Activated CD4-positive, CD25-positive, alpha-beta regulatory T cell treated with anti-CD3 and anti-CD28 coated beads, Interleukin-2, amount 50 U/mL, for 24 hours (primary cell): ENCODE data around the gene RAB34.

ENCODE experiments used
- ATAC-seq, 2 donors: fragments of 150-1000 bp; cut with Tn5 transposase; one replicate each; pipeline ENCODE4 v1.10.0; 2021; ENCODE audit warnings: mild to moderate bottlenecking in 1 of 2, moderate library complexity in 1 of 2

The RAB34 gene

DNA sequence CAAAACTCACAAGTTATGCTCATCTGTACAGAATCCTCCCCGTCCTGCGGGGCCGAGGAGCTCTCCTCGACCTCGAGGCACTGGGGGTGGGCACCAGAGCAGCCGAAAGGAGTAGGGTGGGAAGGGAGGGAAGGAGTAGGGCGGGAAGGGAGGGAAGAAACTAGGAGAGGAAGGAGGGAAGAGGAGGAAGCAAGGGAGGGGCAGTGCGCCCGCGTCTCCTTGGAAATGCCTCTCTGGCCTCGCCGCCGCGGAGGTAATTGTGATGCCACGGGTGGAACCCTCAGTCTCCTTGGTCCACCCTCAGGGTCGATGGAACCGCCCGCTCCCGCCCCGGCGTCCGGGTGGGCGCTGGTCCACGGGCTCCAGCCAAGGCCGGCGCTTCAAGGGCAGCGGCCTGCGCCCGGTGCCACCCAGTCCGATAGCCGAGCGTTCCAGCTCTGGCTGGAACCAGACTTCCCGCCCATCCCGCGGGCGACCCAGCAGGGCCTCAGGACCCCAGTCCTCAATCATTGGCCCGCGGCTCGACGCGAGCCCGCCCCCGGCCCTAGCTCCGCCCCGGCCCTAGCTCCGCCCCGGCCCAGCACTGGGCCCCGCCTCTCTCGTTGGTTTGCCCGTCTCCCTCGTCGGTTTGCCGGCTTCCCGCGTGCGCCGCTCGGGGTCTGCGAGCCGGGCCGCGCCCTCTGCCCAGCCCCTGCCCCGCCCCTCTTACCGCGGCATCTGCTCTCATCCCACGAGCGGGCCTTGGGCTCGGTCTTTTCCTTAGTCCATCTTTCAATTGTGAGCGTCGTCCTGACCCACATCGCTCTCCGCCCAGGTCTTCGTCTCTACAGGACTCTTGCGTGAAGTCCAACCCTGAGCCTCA, 6.6 kb downstream of the RAB34 start:
- peak; percentile 89 to 93 for ATAC-seq

DNA sequence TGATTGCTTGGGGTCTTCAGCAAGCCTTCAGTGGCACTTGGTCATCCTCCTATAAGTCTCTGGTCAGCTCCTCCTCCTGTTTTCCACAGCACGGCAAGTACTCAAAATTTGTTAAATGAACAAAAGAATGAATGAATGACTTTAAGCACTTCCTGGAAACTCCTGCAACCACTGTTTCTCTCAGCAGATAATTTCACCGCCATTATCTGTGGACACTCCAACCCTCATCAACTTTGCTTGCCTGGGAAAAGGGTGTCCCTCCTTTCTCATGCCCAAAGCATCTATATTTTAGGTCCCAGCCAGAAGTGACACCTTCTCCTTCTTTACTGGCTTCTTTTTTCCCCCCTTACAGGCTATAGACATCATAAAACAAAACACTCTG, 10.3 kb downstream of the RAB34 start:
- no peak for ATAC-seq

DNA sequence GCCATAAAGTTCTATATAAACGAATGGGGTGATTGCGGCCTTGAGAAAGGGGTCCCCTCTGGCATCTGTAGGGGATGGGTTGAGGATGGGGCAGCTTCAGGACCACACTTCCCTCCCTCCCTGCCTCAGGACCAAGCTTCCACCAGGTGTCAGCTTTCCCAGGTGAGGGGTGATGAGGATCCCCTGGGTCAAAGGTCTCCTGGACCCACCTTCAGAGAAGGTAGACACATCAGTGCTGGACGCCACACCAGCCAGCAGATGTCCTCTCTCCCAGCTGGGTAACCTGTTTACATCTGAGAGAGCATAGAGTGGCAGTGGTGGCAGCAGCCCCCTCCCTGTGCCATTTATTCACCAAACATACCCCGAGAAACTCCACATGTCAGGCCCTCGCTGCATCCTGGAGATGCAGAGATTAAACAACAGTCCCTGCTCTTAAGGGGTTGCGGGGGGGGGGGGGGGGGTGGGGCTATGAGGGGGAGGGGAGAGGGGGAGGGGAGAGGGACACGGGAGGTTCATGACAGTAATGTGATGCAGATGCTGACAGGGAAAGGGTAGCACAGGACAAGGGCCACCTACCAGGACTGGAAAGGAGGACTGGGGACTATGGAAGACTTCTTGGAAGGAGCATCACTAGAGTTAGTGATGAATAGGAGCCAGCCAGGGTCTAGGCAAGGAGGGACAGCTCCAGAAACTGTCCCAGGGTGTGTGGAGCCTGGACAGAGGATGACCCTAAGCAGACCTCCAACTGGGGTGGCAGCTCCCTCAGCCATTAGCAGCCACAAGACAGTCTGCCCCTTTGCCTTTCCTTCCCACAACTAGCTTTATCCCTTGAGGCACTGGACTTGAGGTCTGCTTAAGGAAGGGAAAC, 11.0 kb downstream of the RAB34 start:
- no peak for ATAC-seq

DNA sequence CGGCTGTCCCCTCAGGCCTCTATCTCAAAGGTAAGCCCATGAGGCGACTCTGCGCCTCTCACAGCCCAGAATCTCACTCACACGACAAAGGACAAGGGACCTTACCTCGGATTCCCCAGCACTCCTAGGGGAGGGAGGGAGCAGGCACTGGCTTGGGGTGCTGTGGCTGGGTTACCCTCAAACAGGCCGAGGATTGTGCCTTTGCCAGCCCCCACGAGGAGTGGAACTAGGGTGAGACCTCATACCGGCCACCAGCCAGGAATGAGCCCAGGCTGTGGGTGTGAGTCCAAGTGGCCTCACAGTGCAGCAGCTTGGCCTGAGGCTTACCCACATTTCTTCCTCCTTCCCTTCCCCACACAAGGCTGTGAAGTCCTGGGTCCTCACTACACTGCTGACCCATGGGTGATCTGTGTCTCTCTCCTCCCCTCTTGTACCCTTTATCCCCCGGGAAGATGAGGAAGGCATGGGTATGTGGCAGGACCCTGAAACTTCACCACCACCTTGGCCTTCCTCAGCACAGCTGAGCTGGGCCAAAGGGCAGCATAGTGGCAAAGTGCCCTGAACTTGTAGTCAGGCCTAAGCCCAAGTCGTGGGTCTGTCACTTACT, 11.8 kb downstream of the RAB34 start:
- ATAC-seq = no peak

DNA sequence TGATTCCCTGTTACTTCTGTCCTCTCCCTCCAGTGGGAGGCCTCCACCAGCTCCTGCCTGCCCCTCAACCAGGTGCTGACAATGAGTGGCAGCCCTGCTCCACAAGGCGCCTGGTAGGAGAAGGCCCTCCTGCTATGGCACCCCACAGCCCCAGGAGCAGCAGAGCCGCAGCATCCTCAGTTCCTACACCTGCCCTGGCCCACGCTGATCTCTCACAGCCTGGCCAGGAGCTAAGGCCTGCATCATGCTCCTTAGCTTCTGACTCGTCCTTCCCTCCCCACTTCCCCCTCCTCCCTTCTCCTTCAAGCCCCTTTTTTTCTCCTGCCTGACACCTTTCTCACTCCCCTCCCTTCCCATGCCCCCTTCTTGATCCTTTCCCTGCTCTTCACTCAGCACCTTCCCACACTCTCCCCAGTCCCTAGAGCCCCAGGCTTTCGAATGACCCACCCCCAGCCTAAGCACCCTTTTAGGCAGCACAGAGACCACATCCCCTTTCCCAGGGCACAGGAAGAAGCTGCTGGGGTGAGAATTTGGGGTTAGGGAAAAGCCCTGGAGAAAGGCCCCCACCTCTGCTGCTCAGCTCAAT, 12.5 kb downstream of the RAB34 start:
- no peak for ATAC-seq

DNA sequence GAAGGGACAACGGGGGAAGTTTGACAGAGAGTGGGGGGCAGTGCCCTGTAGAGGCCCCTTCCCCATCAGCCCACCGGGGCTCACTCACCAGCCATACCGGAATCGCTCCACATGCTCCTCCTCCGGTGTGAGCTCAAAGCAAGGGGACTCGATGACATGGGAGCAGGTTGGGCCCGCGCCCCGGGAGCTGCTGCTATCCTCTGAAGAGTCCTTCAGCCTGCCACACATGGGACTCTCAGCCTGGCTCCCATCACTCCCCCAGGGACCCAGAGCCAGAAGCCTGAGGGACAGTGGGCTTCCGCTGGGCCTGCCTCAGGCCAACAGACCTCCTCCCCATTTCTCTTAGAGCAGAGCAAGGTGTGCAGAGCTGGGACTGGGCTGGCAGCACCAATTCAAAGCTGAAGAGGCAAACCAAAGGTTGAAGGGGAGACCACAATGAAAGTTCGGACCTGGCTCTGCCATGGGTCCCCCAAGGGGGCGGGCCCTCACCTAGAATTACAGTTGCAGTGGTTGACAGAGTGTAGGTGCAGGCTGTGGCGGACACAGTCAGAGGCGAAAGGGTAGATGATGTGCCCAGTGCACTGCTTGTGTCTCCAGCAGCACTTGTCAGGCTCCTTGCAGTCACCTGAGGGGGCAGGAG, 13.3 kb downstream of the RAB34 start:
- no peak for ATAC-seq

DNA sequence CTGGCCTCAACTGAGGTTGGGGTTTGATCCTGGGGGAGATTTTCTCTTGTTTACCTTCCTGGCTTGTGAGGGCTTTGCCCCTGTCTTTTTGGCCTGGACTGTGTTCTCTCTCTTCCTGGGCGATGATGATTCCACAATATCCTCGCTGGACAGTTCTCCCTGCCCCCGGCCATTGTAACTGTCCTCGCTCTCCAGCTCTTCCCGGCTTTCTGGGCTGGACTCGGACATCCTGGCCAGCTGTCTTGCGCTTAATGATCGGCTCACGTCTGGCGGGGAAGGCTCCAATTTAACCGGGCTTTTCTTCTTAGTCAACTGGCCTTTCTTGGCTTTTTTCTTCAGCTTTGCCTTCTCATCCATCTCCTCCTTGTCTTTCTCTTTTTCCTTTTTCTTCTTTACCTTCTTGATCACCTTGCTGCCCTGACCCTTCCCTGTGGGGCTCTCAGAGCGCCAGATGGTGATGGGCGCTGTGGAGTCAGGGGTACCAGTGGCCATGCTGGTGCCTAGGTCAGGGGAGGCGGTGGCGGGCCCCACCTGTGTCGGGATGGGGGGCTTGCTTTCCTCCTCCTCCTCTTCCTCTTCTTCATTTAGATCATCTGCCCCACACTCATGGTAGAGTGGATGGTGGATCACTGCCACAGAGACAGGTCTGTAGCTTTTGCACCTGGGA, 14.0 kb downstream of the RAB34 start:
- no peak for ATAC-seq

DNA sequence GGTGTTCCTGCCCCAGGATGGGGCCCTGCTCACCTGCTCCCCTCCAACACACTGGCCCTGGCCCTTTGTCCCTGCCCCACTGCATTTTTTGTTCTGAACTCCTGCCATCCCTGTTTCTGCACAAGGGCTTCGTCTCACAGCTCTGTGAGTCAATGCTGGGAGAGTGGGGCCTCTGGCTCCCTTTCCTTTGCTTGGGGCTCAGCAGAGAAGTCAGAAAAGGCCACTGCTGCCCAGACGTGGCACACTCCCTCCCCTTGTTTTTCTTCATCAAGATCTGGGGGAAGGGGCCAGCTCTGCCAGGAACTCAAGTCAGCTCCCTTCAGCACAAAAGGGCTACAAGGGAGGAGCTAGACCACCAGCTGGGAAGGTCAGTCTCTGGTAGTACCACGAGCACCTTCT, 14.9 kb downstream of the RAB34 start:
- ATAC-seq = no peak

DNA sequence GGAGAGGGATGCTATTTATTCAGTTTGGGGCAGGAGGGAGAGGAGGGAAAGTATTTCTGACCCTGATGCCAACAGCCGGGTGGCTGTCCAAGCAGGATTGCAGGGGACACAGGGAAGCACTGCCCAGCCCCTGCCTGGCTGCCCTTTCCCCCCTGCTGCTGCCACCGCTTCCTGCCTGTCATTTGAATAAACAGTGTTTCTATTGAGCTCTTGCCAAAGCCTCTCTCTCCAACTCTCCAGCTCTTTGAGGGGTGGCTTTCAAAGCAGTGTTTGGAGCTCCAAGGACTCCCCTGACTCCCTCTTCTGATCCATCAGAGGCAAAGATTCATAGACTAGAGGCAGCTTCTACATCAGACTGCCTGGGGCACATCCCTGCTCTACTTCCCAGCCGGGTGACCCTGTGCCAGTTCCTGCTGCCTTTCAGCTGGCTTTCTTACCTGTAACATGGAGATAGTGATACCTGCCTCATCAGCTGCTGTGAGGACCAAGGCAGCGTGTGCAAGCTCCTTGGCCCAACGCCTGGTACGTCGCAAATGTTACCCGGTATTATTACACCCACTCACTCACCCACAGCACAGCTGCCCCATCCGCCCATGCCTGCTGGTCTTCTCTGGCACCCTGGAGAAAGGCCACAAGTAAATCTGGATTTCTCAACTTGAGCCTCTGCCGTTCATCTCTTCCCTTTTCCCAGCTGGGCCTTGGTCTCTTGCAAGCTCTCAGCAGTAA, 15.5 kb downstream of the RAB34 start:
- no peak for ATAC-seq

DNA sequence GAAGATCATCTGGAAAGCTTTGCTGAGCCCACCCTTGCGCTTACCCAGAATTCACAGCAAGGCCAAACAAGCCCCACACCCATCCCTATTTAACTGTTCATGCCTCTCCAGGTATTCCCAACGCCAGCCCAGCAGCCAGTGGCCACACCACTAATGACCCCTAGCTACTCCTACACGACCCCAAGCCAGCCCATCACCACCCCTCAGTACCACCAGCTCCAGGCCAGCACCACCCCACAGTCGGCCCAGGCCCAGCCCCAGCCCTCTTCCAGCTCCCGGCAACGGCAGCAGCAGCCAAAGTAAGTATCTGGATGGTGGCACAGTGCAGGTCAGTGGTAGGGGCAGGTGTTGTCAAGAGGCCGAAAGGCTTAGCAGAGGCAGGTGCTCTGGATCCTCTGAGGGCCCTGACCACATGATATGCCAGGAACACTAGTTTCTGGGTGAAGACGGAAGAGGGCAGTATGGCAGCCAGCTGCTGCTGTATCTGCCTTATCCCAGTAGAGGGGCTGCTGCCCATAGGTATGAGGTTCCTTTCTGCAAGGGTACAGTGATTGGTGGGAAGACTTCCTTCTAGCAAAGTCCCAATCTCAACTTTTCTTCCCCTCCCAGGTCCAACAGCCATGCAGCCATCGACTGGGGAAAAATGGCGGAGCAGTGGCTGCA, 16.7 kb downstream of the RAB34 start:
- no peak for ATAC-seq

DNA sequence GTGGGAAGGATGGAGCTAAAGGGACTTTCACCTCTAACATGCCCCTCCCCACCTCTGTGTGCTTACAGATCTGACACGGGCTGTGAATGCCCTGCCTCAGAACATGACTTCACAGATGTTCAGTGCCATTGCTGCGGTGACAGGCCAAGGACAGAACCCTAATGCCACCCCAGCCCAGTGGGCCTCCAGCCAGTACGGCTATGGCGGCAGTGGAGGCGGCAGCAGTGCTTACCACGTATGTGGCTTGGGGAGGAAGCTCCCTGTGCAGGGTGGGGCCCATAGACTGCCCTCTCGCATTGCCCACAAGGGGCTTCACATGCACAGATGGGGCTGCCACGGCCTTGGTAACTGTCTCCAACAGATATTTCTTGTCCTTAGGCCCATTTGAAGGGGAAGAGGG, 17.4 kb downstream of the RAB34 start:
- ATAC-seq = no peak

DNA sequence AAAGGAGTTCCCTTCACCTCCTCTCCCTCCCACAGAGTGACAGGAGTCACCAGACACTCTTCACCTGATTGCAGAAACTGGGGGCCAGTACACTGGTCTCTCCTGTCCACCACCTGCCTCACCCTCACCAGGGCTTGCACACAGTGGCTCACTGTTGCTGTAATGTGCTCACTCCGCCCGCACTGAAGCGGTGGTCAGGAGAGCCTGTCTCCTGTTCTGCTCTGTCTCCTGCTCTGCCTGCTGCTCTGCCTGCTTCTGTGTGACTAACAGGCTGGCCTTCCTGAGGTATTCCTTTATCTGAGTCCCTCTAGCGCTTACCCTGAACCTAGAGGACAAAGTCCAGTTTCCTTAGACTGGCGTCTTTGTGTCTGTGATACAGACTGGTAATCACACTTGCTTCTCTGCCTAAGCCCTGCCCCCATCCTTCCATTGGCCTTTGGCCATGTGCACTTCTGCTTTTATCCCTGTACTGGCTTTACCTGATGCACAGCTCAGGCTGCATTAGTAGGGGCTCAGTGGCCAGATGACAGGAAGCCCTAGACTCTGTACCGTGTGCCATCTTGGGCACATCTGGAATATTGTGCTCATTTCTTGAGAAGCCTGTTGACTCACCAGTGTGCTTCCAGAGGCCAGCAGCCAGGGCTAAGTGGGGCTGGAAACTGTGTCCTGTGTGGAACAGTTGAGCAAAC, 19.3 kb downstream of the RAB34 start:
- no peak for ATAC-seq

DNA sequence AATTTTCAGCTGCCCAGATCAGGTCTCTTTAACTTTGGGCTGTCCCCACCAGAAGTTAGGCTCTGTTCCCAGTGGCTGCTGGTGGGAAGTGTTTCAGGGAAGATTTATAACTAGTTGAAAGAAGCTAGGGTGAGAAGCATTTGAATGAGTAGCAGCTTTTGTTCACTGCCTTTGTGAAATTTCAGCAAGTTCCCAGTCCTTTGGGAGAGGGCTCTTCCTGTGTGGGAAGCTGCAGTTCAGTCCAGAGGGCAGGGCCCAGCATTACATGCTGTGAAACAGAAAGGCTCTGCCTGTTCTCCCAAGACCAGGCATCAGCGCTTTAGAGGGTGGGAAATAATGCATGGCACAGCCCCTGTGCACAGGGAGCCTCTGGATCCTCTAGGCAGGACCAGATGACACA, 23.8 kb downstream of the RAB34 start:
- ATAC-seq = no peak

DNA sequence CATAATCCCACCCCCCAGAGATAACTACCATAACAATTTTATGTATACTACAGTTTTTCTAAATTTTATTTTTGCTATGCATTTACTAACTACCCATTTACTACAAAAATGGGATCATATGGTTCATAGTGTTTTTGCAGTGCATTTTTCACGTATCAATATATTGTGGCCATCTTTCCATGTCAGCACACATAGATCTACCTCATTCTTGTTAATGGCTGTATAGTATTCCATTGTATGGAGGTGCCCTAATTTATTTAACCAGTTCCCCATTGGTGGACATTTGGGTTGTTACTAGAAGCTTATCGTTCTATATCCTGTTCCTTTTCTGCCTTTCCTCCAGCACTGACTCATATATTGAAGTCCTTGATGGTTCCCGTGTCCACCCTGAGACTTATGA, 28.7 kb downstream of the RAB34 start:
- no peak for ATAC-seq

DNA sequence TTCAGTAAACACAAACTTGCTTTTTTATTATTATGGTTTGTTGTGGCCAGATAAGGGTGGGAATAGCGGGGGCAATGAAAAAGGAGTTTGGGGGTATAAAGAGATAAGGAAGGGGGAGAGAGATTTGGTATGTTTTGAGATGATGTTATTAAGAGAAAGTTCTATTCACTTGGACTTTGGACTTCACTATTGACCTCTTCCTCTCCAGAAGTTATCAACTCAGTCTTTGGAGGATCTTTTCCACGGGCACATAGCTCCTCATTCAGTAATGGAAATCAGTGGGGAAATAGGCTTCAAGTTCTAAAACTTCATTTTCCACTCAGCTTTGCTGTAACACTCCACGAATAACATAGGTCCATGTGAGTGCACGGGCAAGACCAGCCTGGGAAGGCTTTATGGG, 29.2 kb downstream of the RAB34 start:
- ATAC-seq = no peak

DNA sequence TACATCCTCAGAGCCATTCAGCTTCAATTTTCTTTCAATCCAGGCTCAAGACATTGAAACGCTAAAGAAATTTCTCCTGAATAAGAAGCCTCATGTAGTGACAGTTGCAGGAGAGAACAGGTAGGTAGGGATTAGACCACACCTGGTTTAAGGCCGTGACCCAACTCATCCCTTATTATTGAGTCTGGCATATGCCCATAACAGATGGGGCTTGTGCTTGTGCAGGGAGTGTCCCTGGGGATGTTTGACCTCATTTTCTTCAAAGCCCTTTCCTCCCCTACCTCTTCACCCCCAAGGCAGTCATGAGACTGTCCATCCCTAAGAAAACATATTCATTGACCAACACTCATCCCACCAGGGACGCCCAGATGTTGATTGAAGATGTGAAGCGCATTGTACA, 31.4 kb downstream of the RAB34 start:
- no peak for ATAC-seq

DNA sequence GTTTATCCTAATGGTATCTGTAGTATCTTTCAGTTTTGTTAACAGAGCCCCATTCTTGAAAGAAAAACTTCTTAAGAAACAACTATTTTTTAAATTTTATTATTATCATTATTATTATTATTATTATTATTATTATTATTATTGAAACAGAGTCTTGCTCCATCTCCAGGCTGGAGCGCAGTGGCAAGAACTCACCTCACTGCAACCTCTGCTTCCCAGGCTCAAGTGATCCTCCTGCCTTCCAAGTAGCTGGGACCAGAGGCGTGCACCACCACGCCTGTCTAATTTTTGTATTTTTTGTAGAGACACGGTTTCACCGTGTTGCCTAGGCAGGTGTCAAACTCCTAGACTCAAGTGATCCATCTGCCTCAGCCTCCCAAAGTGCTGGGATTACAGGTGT, 32.3 kb downstream of the RAB34 start:
- no peak for ATAC-seq

DNA sequence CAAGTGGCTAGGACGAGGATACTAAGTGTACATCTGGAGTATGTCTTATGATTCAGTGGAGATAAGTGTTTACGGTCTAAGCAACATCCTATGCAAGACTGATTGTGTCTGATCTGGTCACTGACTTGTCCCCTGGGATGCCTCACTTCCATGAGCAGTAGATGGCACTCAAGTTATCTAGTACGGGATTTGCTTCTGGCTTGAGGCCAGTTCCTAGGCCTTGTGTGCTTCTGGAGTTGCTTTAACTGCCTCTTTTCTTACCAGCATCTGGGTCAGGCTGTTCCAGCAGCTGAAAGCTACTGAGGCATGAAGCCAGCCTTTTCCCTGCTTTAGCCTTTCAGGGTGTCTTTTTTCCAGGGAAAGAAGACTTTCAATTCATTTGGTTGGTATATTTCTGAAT, 32.7 kb downstream of the RAB34 start:
- no peak for ATAC-seq

DNA sequence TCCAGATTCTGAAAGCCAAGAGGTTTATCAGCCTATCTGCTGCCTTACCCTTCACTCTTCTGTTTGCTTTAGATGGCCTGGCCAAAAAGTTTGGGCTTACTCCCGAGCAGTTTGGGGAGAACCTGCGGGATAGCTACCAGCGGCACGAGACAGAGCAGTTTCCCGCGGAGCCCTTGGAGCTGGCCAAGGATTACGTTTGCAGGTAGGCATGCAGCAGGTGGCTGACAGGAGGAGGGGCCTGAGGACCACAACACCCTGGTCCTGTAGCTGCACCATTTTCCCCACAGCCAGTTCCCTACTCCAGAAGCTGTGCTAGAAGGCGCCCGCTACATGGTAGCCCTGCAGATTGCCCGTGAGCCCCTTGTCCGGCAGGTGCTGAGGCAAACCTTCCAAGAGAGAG, 35.0 kb downstream of the RAB34 start:
- no peak for ATAC-seq

DNA sequence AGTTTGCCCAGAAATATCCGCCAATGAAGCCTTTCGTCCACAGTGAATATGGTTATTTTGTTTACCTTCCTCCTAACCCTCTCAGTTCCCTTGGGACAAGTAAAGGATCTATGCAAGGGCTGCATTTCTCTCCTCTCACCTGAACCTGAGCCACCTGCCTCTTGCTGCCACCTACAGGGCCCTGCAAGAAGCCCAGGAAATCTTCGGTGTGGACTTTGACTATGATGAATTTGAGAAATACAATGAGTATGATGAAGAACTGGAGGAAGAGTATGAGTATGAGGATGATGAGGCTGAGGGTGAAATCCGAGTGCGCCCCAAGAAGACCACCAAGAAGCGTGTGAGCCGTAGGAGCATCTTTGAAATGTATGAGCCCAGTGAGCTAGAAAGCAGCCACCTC, 41.7 kb downstream of the RAB34 start:
- ATAC-seq = no peak
